Stimulated activated CD8-positive, alpha-beta memory T cell treated with anti-CD3 and anti-CD28 coated beads, Interleukin-4, amount 100 ng/mL, for 24 hours (primary cell): ENCODE measurements around the gene UBE2G2.

ENCODE experiments used
- DNase-seq: peaks from one replicate; pipeline ENCODE4 v3.0.0-alpha.2; 2020; ENCODE audit warnings: low read depth

UBE2G2 gene

GRCh38 chr21:44785620-44786335 lies 15.8 kb downstream of the UBE2G2 start:
- no peak for DNase-seq

GRCh38 chr21:44784810-44785209 lies 16.8 kb downstream of the UBE2G2 start:
- no peak for DNase-seq

- no peak for DNase-seq
Measured at GRCh38 chr21:44783020-44783696, 18.5 kb downstream of the UBE2G2 start.

- DNase-seq, result no peak
Measured at GRCh38 chr21:44780767-44781459, 20.7 kb downstream of the UBE2G2 start.

GRCh38 chr21:44780137-44780502 lies 21.5 kb downstream of the UBE2G2 start:
- DNase-seq, result no peak

GRCh38 chr21:44779417-44780136 lies 22.0 kb downstream of the UBE2G2 start:
- no peak for DNase-seq

GRCh38 chr21:44778983-44779382 lies 22.6 kb downstream of the UBE2G2 start:
- DNase-seq, result no peak

GRCh38 chr21:44778499-44778911 lies 23.1 kb downstream of the UBE2G2 start:
- DNase-seq, result no peak

- no peak for DNase-seq
Measured at GRCh38 chr21:44778094-44778493, 23.5 kb downstream of the UBE2G2 start.

GRCh38 chr21:44774972-44775371 lies 26.6 kb downstream of the UBE2G2 start:
- DNase-seq, result no peak

GRCh38 chr21:44773291-44773932 lies 28.2 kb downstream of the UBE2G2 start:
- no peak for DNase-seq

GRCh38 chr21:44771896-44772525 lies 29.6 kb downstream of the UBE2G2 start:
- DNase-seq, result no peak

- DNase-seq, result no peak
Measured at GRCh38 chr21:44767834-44768831, 33.5 kb downstream of the UBE2G2 start.

GRCh38 chr21:44766818-44767354 lies 34.7 kb downstream of the UBE2G2 start:
- no peak for DNase-seq

GRCh38 chr21:44766014-44766817 lies 35.4 kb downstream of the UBE2G2 start:
- DNase-seq, result no peak

GRCh38 chr21:44765231-44766013 lies 36.2 kb downstream of the UBE2G2 start:
- DNase-seq, result no peak

GRCh38 chr21:44764319-44765230 lies 37.0 kb downstream of the UBE2G2 start:
- DNase-seq, result no peak
